ENCODE results near the gene CAPN5.

Gene CAPN5

GRCh38 chr11:77150836-77151235 is 84.1 kb downstream of the CAPN5 start:
- no peak overlapping the region for H3K27ac ChIP-seq (ENCODE audit: low read depth, low read length, poor library complexity, severe bottlenecking)
- no peaks in the 10 kb centered on the region for H4K20me1 ChIP-seq (ENCODE audit: insufficient read depth, low read length)
- no peaks in the 10 kb centered on the region for H3K4me1 ChIP-seq (ENCODE audit: insufficient read depth, low read length, severe bottlenecking)
- H3K4me2 ChIP-seq (ENCODE audit: low read length), result no peak overlapping the region
- no peaks in the 10 kb centered on the region; the same call in 1 of the 2 replicates for H3K27me3 ChIP-seq (ENCODE audit: insufficient read depth, low read length)
- TF ChIP-seq EZH2 (IDR thresholded peaks at IDR 0.05; ENCODE audit: borderline replicate concordance, low read length), result no peak
- TF ChIP-seq CTCF (IDR thresholded peaks at IDR 0.05; ENCODE audit: low read length), result no peak
- H3K4me3 ChIP-seq (ENCODE audit: low read depth, low read length, poor library complexity, severe bottlenecking), result no peak overlapping the region
- no peaks in the 10 kb centered on the region for H3K36me3 ChIP-seq (ENCODE audit: insufficient read depth, low read length)
- no peaks in the 10 kb centered on the region for H3F3A ChIP-seq (ENCODE audit: insufficient read depth, low read length)
- H3K9me3 ChIP-seq (ENCODE audit: low read length), result no peaks in the 10 kb centered on the region
- no peak overlapping the region for H2AFZ ChIP-seq (ENCODE audit: low read length)
- H3K9ac ChIP-seq (ENCODE audit: low read length), result no peak overlapping the region
- H3K9me2 ChIP-seq (ENCODE audit: low read depth, low read length), result no peaks in the 10 kb centered on the region
- no peaks in the 10 kb centered on the region for H3K79me2 ChIP-seq (ENCODE audit: insufficient read depth, low read length)

GRCh38 chr11:77151804-77152509 is 85.2 kb downstream of the CAPN5 start:
- no peaks in the 10 kb centered on the region for H4K20me1 ChIP-seq (ENCODE audit: insufficient read depth, low read length)
- no peaks in the 10 kb centered on the region for H3K36me3 ChIP-seq (ENCODE audit: insufficient read depth, low read length)
- no peaks in the 10 kb centered on the region for H3K4me1 ChIP-seq (ENCODE audit: insufficient read depth, low read length, severe bottlenecking)
- no peaks in the 10 kb centered on the region for H3K9me2 ChIP-seq (ENCODE audit: low read depth, low read length)
- H3K27me3 ChIP-seq (ENCODE audit: insufficient read depth, low read length), result no peaks in the 10 kb centered on the region; the same call in 1 of the 2 replicates
- no peak overlapping the region for H3K27ac ChIP-seq (ENCODE audit: low read depth, low read length, poor library complexity, severe bottlenecking)
- H3K9ac ChIP-seq (ENCODE audit: low read length), result no peak overlapping the region
- no peak overlapping the region for H2AFZ ChIP-seq (ENCODE audit: low read length)
- TF ChIP-seq EZH2 (IDR thresholded peaks at IDR 0.05; ENCODE audit: borderline replicate concordance, low read length), result no peak
- TF ChIP-seq CTCF (IDR thresholded peaks at IDR 0.05; ENCODE audit: low read length), result no peak
- no peak overlapping the region for H3K4me2 ChIP-seq (ENCODE audit: low read length)
- H3K9me3 ChIP-seq (ENCODE audit: low read length), result no peaks in the 10 kb centered on the region
- H3K4me3 ChIP-seq (ENCODE audit: low read depth, low read length, poor library complexity, severe bottlenecking), result no peak overlapping the region
- no peaks in the 10 kb centered on the region for H3F3A ChIP-seq (ENCODE audit: insufficient read depth, low read length)
- H3K79me2 ChIP-seq (ENCODE audit: insufficient read depth, low read length), result no peaks in the 10 kb centered on the region

- Histone ChIP-seq H3K4me3 (ENCODE audit: low read depth, low read length, poor library complexity, severe bottlenecking) (no peak overlapping the region), H3K9ac (ENCODE audit: low read length) (no peak overlapping the region), H3K9me2 (ENCODE audit: low read depth, low read length) (no peaks in the 10 kb centered on the region), H2AFZ (ENCODE audit: low read length) (no peak overlapping the region), H3K4me2 (ENCODE audit: low read length) (no peak overlapping the region), H4K20me1 (ENCODE audit: insufficient read depth, low read length) (no peaks in the 10 kb centered on the region), H3F3A (ENCODE audit: insufficient read depth, low read length) (no peaks in the 10 kb centered on the region), H3K27me3 (ENCODE audit: insufficient read depth, low read length) (no peaks in the 10 kb centered on the region; the same call in 1 of the 2 replicates), H3K9me3 (ENCODE audit: low read length) (no peaks in the 10 kb centered on the region), H3K36me3 (ENCODE audit: insufficient read depth, low read length) (no peaks in the 10 kb centered on the region), H3K79me2 (ENCODE audit: insufficient read depth, low read length) (no peaks in the 10 kb centered on the region), H3K27ac (ENCODE audit: low read depth, low read length, poor library complexity, severe bottlenecking) (no peak overlapping the region), H3K4me1 (ENCODE audit: insufficient read depth, low read length, severe bottlenecking) (no peaks in the 10 kb centered on the region)
- no peak for TF ChIP-seq CTCF (IDR thresholded peaks at IDR 0.05; ENCODE audit: low read length)
- no peak for TF ChIP-seq EZH2 (IDR thresholded peaks at IDR 0.05; ENCODE audit: borderline replicate concordance, low read length)
Observed at GRCh38 chr11:77152846-77153245, 86.1 kb downstream of the CAPN5 start.
